Breast epithelium (tissue), 3 donors: ENCODE measurements around the gene DTL.

Source experiments
- CTCF ChIP-seq, 3 donors: fragments of 450-650 bp; IDR thresholded peaks; one replicate each; pipeline ENCODE4 v1.5.1; 2016 to 2017; ENCODE audit warnings: antibody characterized with exemption in 3 of 3, mild to moderate bottlenecking in 3 of 3, moderate library complexity in 3 of 3
- POLR2A ChIP-seq: fragments of 450-650 bp; IDR thresholded peaks from one replicate; pipeline ENCODE4 v1.6.1; 2016; ENCODE audit warnings: antibody characterized with exemption, mild to moderate bottlenecking, moderate library complexity
- POLR2AphosphoS5 ChIP-seq, 3 donors: sonication (generic); formaldehyde crosslinking; IDR thresholded peaks; one replicate each; pipeline ENCODE4 v1.6.1; 2017; ENCODE audit warnings: antibody characterized with exemption in 3 of 3

GRCh38 chr1:212108981-212109380 is 73.4 kb downstream of the DTL start:
- TF ChIP-seq CTCF (IDR thresholded peaks at IDR 0.05) (no peak), POLR2A (no peak), POLR2AphosphoS5 (IDR thresholded peaks at IDR 0.05) (no peak)
